GM12891 (cell line): Measurements from ENCODE around the gene FOXD1.

Experiments used
- PAX5 ChIP-seq: IDR thresholded peaks from 2 replicates; pipeline ENCODE4 v1.6.1; 2011; ENCODE audit warnings: low read length, moderate library complexity, mild to moderate bottlenecking; ENCODE audit not compliant: insufficient read depth, severe bottlenecking
- POLR2A ChIP-seq: IDR thresholded peaks from 2 replicates; pipeline ENCODE4 v1.6.1; 2011; ENCODE audit warnings: low read depth, low read length, control low read depth
- POLR2AphosphoS5 ChIP-seq: IDR thresholded peaks from 2 replicates; pipeline ENCODE4 v1.6.1; 2011; ENCODE audit warnings: low read depth, low read length, control low read depth
- POU2F2 ChIP-seq: IDR thresholded peaks from 2 replicates; pipeline ENCODE4 v1.6.1; 2011; ENCODE audit warnings: low read depth, mild to moderate bottlenecking, control low read depth, low read length, moderate library complexity
- SPI1 ChIP-seq: IDR thresholded peaks from 2 replicates; pipeline ENCODE4 v1.6.1; 2011; ENCODE audit warnings: low read depth, low read length, control low read depth
- TAF1 ChIP-seq: IDR thresholded peaks from 2 replicates; pipeline ENCODE4 v1.6.1; 2011; ENCODE audit warnings: low read depth, low read length, control low read depth

- TF ChIP-seq POLR2A (no peak), POLR2AphosphoS5 (no peak), TAF1 (no peak), POU2F2 (no peak), SPI1 (no peak), PAX5 (no peak)
Measured at GRCh38 chr5:73480500-73480899, 31.9 kb upstream of the FOXD1 start.
